HG02885 (cell line): Measurements from ENCODE around the gene NDUFA11.
"Not testable (repeated sequence)": the region's sequence is repeated elsewhere in the genome, so short reads cannot be mapped to it uniquely, and the experiment has no call there.

Experiments used
- ATAC-seq: cut with Tn5 transposase; IDR thresholded peaks from one replicate; pipeline ENCODE4 v1.9.1; 2021; ENCODE audit warnings: mild to moderate bottlenecking; ENCODE audit not compliant: unreplicated experiment, poor library complexity

NDUFA11 gene

GRCh38 chr19:5864725-5865486 is 38.7 kb downstream of the NDUFA11 start:
- ATAC-seq, result no peak

- ATAC-seq, result no peak
These were observed 39.4 kb downstream of the NDUFA11 start for GRCh38 chr19:5864013-5864720.

DNA sequence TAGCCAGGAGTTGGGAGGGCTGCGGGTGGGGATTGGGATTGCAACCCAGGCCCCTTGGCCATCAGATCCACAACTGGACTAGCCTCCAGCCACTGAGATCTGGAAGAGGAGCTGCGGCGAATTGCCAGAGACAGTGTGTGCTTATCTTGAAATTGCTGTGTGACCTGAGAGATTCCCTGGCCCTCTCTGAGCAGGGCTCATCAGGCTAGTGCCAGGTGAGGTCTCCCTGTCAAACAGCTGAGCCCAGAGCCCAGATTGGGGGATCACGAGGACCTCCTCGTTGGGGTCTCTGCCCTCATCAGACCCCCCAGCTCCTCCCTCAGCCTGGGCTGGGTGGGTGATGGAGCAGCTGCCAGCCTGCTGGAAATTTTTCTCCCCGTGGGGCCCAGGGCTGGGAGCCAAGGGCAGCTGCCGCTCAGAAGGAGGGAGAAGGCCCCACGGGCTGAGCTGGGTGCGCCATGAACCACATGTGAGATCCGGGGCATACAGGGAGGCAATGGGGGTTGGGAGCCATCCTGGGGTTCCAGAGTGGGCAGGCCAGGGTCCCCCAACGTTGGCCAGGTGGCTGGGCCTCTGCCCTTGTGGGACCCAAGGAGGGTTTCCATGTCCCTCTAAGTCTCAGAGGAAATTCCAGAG is 40.4 kb downstream of the NDUFA11 start:
- ATAC-seq, result no peak

DNA sequence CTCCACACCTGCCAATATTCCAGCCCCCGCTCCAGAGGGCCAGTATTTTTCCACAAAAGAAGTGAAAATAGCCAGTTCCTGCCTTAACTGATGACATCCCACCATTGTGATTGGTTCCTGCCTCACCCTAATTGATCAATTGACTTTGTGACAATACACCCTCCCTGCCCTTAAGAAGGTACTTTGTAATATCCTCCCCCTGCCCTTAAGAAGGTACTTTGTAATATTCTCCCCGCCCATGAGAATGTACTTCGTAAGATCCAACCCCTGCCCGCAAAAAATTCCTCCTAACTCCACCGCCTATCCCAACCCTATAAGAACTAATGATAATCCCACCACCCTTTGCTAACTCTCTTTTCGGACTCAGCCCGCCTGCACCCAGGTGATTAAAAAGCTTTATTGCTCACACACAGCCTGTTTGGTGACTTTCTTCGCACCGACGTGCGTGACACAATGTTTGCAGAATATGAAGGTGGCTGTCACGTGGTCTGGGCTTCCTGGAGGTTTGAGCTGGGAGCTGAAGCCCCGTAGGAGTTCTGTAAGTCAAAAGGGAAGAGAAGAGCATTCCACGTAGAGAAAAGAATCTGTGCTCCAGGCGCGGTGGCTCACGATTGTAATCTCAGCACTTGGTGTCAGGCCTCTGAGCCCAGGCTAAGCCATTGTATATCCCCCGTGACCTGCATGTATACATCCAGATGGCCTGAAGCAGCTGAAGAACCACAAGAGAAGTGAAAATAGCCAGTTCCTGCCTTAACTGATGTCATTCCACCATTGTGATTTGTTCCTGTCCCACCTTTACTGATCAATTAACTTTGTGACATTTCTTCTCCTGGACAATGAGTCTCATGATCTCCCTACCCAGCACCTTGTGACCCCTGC is 46.1 kb downstream of the NDUFA11 start:
- no peak for ATAC-seq

DNA sequence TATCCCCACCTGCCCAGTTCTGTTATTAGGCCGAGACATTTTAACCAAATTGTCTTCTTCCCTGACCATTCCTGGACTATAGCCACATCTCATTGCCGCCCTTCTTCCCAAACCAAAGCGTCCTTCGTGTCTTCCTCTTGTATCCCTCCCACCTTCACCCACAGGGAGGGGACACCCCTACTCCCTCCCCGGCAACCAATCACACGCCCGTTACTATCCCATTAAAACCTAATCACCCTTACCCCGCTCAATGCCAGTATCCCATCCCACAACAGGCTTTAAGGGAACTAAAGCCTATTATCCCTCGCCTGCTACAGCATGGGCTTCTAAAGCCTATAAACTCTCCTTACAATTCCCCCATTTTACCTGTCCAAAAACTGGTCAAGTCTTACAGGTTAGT is 48.4 kb downstream of the NDUFA11 start:
- not testable (repeated sequence) for ATAC-seq

- not testable (repeated sequence) for ATAC-seq
These were observed 49.5 kb downstream of the NDUFA11 start for GRCh38 chr19:5854121-5854520.

GRCh38 chr19:5851302-5851701 is 52.3 kb downstream of the NDUFA11 start, which contains the start of gene FUT3:
FUT3 (minus strand) TSS chr19:5851449.
- no peak for ATAC-seq

- no peak for ATAC-seq
These were observed 52.8 kb downstream of the NDUFA11 start for GRCh38 chr19:5850743-5851293.

DNA sequence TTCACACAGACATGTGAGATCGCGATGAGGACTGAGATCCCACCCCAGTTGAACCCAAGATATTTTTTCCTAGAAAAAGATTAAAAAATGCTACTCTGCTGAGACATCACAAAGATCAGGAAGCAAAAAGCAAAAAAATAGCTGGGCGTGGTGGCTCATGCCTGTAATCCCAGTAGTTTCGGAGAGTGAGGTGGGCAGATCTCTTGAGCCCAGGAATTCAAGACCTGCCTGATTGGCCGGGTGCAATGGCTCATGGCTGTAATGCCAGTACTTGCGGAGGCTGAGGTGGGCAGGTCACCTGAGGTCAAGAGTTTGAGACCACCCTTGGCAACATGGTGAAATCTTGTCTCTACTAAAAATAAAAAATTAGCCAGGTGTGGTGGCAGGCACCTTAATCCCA is 53.4 kb downstream of the NDUFA11 start:
- ATAC-seq, result no peak

GRCh38 chr19:5848621-5849020 is 55.0 kb downstream of the NDUFA11 start:
- not testable (repeated sequence) for ATAC-seq

DNA sequence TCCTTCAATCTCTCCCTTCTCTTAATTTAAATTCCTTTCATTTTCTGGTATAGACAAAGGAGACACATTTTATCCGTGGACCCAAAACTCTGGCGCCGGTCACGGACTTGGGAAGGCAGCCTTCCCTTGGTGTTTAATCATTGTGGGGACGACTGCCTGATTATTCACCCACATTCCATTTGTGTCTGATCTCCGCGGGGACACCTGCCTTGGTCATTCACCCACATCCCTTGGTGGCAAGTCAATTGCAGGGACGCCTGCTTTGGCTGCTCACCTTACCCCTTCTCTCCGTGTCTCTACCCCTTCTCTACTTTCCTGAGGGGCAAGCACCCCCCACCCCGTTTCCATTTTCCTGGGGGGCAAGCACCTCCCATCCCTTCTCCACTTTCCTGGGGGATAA is 55.7 kb downstream of the NDUFA11 start:
- ATAC-seq, result not testable (repeated sequence)
